T-helper 22 cell (primary cell): ENCODE results near the gene STAT3.

Experiments used
- DNase-seq: peaks from one replicate; pipeline ENCODE4 v3.0.0-alpha.2; 2020; ENCODE audit warnings: low read depth

STAT3 gene

DNA sequence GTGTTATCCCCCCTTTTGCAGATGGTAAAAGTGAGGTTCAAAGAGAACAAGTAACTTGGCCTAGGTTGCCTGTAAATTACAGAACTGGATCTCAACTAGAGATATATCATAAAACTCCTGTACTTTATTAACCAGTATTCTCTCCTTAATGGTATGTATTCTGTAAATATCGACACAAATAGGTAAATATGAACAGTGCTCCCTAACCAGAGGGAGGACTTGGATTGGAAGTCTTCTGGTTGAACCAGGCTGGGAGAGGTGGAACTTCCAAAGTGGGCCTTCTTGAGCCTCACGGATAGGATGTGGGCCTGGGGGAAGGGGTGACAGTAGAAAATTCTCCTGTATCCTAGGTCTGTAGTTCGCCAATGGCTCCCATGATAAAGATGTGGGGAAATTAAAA, 92.2 kb downstream of the STAT3 start:
- DNase-seq = no peak

DNA sequence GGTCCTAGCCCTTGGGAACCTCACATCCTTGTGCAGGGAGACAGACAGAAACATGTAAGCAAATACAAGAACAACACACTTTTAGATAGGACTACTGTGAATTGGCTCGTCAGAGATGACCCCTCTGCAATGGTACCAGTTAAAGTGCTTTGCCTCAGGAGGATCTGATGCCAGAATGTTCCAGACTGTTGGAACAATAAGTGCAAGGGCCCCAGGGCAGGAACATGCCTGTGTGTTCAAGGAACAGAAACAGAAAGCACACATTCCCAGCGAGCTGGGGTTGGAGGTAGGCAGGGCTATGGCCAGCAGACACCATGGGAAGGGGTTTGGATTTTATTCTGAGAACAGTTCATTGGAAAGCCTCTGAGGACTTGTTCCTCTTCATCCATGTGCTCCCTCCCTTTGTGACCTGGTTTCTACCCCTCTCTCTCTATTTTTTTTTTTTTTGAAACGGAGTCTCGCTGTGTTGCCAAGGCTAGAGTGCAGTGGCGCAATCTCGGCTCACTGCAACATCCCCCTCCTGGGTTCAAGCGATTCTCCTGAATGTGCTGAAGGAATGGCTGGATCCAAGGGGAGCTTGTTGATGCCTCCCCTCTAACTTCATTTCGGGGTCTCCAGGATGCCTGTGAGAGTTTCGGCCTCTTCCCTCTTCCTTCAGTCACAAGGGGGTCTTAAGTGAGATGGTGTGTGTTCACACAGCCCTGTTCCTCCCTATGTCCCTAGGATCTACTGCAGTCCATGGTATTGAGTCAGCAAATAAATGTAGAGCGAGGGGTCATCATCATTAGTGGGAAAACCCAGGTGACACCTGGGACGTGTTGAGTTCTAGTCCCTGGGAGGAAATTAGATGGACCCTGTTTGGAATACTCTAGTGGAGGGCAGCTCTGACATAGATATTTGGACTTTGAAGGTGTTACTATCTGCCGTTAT, 93.5 kb downstream of the STAT3 start:
- no peak for DNase-seq

DNA sequence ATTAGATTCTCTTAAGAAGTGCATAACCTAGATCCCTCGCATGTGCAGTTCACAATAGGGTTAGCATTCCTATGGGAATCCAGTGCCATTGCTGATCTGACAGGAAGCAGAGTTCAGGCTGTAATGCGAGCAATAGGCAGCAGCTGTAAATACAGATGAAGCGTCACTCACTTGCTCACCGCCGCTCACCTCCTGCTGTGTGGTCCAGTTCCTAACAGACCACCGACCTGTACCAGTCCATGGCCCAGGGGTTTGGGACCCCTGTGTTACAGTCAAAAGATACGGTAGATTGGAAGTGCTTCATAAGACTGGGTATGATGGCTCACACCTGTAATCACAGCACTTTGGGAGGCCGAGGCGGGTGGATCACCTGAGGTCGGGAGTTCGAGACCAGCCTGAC, 97.1 kb downstream of the STAT3 start:
- DNase-seq = no peak

DNA sequence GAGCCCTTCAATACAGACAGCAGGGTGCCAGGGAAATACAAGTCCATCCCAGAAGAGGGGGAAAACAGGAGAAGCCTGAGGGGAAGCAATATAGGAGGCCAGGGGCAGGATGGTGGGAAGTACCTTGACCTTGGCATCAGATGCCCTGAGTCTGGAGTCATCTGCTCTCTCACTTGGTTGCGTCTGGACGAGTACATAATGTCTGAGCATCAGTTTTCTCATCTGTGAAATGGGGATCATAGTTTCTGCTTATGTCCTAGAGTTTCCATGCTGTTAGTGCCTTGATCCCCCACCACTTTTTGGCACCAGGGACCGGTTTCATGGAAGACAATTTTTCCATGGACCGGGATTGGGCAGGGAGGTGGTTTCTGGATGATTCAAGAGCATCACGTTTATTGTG, 97.7 kb downstream of the STAT3 start:
- DNase-seq = no peak

DNA sequence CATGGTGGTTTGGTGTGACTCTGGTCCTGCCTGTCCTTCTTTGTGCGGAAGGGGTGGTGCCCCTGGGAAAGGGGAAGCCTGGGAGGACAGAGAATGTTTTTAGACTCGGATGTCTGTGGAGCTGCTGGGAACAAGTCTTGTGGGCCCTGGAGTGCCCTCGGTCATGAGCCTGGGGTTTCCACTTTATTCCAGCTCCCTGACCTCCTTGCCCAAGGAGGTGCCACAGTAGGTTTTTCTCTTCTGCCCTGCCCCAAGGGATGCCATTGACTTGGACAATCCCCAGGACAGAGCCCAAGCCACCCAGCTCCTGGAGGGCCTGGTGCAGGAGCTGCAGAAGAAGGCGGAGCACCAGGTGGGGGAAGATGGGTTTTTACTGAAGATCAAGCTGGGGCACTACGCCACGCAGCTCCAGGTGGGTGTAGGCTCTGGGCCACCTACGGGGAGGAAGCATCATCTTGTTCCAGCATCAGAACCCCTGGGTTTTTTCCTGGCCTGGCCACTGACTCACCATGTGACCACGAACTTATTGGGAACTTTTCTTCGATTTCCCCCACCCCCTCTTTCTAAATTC, 98.5 kb downstream of the STAT3 start:
- peak; percentile 38 for DNase-seq

DNA sequence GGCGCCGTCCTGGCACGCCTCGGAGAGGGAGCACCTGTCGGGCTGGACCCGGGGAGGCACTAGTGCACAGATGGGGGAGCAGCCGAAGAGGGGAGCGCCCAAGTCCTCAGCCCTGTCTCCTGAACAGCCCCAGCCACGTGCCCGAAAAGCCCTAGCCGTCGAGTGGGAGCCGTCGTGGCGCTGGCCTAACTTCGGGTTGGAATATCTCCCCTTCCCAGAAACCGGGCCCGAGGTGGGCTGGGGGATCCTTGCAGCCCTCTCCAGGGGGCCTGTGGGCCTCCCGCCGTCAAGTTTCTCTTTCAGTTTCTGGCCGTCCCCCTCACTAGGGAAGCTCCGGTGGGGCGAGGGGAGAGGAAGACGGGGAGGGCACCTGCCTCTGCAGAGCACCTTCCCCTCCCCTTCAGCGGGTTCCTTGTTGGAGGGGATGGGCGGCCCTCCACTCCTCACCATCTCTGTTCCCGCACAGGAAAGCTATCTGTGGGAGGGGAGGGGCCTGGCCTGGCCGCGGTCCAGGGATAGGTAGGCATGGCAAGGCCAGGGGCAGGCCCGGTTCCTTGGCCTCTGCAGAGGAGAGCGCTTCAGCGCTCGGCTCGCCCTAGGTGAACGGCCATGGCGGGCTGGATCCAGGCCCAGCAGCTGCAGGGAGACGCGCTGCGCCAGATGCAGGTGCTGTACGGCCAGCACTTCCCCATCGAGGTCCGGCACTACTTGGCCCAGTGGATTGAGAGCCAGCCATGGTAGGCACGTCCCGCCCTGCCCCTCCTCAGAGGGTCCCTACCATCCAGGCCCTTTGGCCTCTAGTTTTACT, 99.2 kb downstream of the STAT3 start:
- DNase-seq = peak; percentile 54

DNA sequence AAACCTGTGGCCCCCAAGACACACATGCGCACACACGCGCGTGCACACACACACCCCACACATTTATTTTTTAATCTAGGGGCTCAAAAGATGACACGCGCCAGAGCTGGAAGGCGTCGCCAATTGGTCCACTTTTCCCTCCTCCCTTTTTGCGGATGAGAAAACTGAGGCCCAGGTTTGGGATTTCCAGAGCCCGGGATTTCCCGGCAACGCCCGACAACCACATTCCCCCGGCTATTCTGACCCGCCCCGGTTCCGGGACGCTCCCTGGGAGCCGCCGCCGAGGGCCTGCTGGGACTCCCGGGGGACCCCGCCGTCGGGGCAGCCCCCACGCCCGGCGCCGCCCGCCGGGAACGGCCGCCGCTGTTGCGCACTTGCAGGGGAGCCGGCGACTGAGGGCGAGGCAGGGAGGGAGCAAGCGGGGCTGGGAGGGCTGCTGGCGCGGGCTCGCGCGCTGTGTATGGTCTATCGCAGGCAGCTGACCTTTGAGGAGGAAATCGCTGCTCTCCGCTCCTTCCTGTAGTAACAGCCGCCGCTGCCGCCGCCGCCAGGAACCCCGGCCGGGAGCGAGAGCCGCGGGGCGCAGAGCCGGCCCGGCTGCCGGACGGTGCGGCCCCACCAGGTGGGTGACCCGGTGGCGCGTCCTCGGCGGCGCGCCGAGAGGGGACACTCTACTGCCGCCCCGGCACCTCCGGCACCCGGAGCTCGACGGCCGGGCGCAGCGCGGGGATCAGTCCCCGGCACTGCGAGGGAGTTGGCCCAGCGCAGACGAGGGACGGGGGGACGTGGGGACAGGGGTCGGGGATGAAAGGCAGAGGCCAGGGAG, 100.1 kb downstream of the STAT3 start, which contains the start of gene STAT5A:
TSS of gene STAT5A (plus strand) at position 522 of the 826 bp plus-strand sequence. CDS start 914 bp downstream, outside the sequence.
- peak; percentile 77 for DNase-seq

DNA sequence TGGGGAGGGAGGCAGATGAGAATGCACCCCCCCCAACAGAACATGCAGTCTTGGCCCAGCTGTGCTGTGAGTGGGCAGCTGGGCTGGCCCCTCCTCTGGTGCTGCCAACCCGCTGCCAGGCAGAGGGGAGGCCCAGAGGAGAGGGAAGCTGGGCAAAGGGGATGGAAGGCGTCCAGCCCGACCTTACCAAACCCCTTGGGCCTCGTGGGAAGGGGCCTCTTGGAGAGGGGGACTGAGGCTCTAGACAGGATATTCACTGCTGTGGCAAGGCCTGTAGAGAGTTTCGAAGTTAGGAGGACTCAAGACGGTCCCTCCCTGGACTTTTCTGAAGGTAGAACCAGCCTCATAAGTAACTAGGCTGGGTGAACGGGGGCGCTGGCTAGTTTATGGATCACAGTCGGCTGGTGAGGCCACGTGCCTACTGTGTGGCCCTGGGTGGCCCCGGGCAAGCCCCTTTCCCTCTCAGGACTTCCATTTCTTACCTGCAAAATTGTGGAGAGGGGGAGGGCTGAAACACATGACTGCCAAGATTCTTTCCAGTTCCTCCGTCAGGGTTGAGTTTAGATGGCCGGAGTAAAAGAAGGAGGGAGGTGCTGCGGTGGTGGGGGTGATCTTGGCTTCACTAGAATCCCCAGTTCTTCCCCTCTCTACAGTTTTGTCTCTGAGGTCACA, 100.8 kb downstream of the STAT3 start:
- peak; percentile 10 for DNase-seq

DNA sequence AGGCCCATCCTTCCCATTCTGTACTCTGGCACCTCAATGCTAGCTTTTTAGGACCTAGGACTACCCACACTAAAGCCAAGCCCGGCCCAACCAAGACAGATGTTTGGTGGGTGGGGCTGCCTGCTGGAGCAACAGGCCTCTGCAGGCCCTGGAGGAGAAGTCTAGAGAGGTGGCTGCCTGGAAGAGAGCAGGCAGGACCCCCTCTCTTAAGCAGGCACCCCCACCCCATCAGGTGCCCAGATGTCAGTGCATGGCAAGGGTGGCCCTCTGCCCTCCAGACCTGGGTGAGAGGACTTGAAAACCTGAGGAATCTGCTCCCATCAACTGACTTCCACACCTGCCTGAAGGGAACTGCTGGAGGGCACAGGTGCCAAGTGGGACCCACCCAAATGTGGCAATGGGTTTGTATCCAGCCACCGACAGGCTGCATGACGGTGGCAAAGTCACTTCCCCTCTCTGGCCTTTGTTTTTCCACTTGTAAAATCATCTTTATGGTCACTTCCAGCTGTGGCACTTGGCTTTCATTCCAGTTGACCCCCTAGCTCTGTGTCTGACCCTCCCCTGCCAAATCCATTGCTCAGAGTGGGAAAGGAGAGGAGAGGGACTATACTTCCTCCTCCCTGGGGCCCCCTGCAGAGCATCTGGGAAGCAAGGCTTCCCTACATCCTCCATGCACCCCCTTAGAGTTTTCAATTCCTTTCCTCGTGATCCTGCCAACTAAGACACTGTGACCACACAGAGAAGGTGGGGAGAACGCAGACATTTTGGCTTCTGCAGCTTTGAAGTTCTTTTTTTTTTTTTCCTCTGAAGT, 101.6 kb downstream of the STAT3 start:
- no peak for DNase-seq

DNA sequence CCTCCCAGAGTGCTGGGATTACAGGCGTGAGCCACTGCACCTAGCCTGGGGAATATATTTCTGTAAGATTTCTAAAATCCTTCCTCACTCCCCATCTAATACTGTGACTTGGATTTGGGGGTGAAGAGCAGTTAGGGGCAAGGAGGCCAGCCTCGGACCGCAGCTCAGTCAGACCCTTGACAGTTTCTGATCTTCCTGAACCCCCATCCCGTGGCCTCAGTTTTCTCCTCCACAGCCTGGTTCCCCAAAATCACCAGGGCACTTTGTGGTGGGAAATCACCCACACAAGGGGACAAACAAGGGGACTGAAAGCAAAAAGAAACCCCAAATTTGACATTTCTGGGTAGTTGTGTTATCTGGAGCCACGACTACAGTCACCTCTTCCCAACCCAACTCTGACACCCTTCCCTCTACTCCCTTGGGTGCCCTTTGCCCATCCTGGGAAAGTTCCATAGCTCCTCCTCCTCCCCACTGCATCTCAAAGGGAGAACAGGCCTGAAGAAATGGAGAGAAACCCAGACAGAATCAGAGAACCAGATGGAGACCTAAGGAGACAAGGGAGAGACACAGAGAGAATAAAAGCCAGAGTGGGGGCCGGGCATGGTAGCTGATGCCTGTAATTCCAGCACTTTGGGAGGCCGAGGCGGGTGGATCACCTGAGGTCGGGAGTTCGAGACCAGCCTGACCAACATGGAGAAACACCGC, 102.7 kb downstream of the STAT3 start:
- no peak for DNase-seq

DNA sequence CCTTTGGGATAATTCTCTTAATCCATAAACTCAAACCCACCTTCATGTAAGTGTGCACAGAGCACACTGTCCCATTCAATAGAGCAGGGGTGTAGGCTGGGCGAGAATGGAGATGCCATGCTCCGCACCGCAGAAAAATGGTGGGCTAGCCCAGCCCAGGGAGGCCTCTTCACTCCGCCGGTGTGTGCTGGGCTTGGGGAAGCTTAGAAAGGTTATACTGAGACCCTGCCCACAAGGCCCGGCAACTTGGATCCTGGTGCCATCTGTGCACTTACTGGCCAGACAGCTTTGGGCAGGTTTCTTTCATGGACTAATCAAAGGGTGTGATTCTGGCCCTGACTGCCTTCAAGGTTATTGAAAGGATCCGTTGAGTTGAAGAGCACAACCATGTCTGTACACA, 103.7 kb downstream of the STAT3 start:
- no peak for DNase-seq

DNA sequence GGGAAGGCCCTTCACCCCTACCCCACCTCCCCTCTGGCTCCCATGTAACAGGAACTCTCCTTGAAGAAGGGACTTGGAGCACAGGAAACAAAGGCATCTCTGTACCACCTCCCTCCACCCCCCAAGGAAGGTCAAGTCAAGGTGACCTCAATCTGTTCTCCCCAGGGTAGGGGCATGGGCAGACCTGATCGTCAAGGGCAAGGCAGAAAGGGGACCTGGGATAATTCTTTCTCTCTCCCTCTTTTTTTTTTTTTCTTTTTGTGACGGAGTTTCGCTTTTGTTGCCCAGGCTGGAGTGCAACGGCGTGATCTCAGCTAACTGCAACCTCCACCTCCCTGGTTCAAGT, 104.2 kb downstream of the STAT3 start:
- DNase-seq = no peak

DNA sequence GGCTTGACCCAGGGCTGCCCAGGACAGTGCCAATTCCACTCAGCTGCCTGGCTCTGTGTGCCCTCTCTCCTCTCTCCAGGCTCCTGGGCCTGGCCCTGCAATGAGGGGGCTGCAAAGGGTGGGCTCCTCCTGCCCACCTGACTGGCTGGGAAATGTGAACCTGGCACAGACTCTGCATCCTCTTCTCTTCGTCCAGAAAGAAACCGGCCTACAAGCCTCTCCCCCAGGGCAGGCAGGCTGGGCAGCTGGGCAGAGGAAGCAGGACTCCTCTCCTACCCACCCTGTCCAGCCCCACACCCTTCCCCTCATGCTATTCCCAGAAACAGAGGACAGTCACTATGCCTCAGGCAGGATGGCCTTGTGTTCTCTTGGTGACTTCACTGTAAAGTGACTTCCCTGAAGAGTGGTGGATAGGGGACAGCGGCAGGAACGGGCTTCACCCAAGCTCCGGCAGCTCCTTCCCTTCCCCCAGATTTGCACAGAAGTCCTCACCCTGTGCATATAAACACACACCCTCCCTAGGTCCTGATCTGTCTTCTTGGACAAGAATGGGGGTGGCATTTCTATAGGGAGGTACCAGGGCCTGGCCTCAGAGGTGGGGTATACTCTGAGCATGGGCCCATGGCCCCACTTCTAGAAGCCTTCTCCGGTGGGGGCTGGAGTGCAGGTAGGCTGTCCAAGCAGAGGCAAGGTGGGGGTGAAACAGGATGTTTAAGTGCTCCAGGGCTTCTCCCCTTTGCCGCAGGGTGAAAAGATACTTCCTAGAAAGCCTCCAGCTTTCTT, 104.8 kb downstream of the STAT3 start:
- DNase-seq = no peak

DNA sequence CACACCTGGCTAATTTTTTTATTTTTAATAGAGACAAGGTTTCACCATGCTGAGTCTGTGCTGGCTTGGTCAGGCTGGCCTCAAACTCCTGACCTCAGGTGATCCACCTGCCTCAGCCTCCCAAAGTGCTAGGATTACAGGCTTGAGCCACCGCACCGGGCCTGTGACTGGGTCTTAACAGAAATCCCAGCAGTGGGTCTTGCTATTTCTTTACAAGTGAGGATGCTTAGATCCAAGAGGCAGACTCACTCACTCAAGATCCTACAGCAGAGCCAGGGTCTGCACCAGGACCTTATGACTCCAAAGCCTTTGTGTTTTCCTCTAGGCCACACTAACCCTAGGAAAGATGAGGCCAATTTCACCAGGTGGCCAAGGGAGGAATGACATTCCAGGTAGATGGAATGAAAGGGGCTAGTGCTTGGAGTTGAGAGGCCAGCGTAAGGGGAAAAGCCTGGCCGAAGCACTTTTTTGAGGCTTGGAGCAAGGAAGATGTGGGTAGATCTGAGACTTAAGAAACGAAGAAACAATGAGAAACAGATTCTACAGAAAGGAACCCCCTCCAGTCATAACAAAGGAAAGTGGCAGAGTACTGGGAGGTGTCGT, 105.7 kb downstream of the STAT3 start:
- no peak for DNase-seq

DNA sequence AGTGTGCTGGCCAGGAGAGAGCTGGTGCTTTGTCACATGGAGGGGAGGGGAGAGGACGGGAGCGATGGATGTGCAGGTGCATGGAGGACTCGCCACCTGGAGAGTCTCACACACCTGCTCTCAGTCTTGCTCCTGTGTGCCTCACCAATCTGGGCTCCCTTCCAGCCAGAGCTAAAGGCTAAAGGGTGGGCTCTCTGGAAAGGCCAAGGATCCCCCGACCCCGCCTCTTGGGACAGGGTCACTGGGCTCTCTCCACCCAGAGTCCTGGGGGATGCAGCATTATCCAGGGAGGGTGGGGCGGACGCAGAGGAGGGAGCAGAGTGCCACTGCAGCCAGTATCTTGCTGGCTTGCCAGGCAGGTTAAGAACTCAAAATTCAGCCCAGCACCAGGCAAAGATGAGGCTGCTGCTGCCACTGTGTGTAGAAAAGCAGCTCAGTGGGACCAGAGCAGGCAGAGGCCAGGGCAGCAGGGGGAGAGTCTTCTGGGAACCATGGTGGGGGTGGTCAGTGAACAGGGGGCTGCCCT, 106.6 kb downstream of the STAT3 start:
- no peak for DNase-seq

DNA sequence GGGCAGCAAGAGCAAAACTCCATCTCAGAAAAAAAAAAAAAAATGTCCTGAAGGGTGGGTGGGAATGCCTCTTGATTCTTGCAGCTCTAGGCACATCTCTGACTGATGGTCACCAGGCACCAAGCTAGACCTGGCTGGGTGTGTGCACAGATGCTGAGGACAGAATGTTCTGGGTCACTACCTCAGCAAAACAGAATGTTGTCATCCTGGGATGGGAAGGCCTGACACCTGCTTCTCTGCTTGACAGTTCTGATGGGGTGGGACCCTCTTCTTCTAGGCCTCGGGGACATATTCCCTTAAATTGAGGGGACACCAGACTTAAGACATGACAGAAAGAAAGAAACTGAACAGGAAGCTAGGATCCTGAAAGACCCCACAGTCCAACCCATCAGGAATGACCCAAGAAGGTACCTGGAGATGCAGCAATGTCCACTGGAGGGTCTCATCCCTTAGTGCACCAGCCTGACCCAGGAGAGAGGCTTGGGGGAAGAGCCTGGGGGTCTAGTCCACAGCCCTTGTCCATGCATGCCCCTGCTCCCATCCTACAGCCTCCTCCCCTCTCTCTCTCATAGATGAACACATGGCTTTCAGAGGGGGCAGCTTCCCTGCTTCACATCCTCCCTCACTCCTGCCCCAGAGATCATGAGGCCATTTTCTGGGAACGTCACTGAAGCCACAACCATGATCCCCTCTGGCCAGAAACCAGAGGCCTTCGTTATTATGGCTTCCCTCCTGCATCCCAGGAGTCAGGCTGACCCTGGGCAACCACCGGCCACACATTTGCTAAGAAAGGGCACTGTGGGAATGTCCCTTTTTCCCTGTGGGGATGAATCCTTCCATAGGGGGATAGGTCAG, 108.2 kb downstream of the STAT3 start:
- no peak for DNase-seq

DNA sequence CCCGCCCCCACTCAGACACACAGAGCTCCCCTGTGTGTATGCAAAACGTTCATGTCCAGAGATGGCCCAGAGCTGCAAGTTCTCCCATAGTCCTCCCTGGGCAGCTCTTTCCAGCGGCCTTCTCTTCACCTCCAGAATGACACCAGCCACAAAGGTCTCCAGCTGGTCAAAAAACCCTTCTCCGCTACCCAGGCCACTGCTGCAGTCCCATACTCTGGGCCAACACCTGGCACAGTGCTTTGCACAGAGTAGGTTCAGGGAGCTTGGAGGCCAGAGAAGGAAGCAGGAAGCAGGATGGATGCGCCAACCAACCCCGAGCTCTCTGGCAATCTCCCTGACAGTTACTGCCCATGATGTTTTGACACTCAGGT, 110.9 kb downstream of the STAT3 start:
- no peak for DNase-seq
